ENCODE measurements around the gene CD300LD.

The CD300LD gene

GRCh38 chr17:74569020-74570003, 22.8 kb downstream of the CD300LD start:
- peak; percentile 92 to 96 for DNase-seq

GRCh38 chr17:74568106-74568873, 23.8 kb downstream of the CD300LD start:
- no peak for DNase-seq

- peak; percentile 33 to 45 for DNase-seq
These were observed 24.7 kb downstream of the CD300LD start, which contains the start of gene CD300H for GRCh38 chr17:74567397-74567796. TSS of gene CD300H (minus strand) at chr17:74567509.

- peak; percentile 30 to 70 for DNase-seq
These were observed 25.8 kb downstream of the CD300LD start for GRCh38 chr17:74566132-74566753.

GRCh38 chr17:74565126-74565525, 27.0 kb downstream of the CD300LD start:
- DNase-seq: no peak

- no peak for DNase-seq
These were observed 28.7 kb downstream of the CD300LD start for GRCh38 chr17:74563358-74563757.

- DNase-seq: no peak
These were observed 30.5 kb downstream of the CD300LD start for GRCh38 chr17:74561586-74561985.

GRCh38 chr17:74558882-74559519, 33.1 kb downstream of the CD300LD start:
- DNase-seq: no peak

- DNase-seq: peak in 1 of 2 donors; percentile 40
These were observed 33.7 kb downstream of the CD300LD start for GRCh38 chr17:74558402-74558801.

- peak in 1 of 2 donors; percentile 27 for DNase-seq
These were observed 36.6 kb downstream of the CD300LD start for GRCh38 chr17:74555427-74555940.

- peak in 1 of 2 donors; percentile 34 for DNase-seq
These were observed 37.2 kb downstream of the CD300LD start for GRCh38 chr17:74554909-74555308.

GRCh38 chr17:74552037-74552436, 40.0 kb downstream of the CD300LD start:
- DNase-seq: no peak

GRCh38 chr17:74550602-74551001, 41.5 kb downstream of the CD300LD start:
- DNase-seq: no peak

- no peak for DNase-seq
These were observed 42.7 kb downstream of the CD300LD start for GRCh38 chr17:74549343-74549742.

- DNase-seq: no peak
These were observed 44.3 kb downstream of the CD300LD start for GRCh38 chr17:74547736-74548135.

GRCh38 chr17:74547264-74547663, 44.8 kb downstream of the CD300LD start:
- no peak for DNase-seq

GRCh38 chr17:74546586-74546985, 45.5 kb downstream of the CD300LD start:
- DNase-seq: no peak

- DNase-seq: peak; percentile 89 to 91
These were observed 46.2 kb downstream of the CD300LD start, which contains the start of gene CD300C for GRCh38 chr17:74545843-74546230. TSS of gene CD300C (minus strand) at chr17:74546115. CDS start at chr17:74545782, 333 bp downstream.

- DNase-seq: no peak
These were observed 46.9 kb downstream of the CD300LD start for GRCh38 chr17:74544991-74545842.

- DNase-seq: no peak
These were observed 48.0 kb downstream of the CD300LD start for GRCh38 chr17:74543891-74544760.
